Lower lobe of right lung (tissue), 2 donors: Measurements from ENCODE around the gene ACBD4. TPM values are rescaled to one million over a fixed set of nuclear protein-coding genes. Genes with fewer than 3 reads are reported as not detected.

Source experiments
- ATAC-seq, 2 donors: fragments of 200-7000 bp; cut with Tn5 transposase; one replicate each; pipeline ENCODE4 v1.9.1; 2020 to 2022; ENCODE audit warnings: mild to moderate bottlenecking in 2 of 2, moderate library complexity in 2 of 2
- DNase-seq: peaks from one replicate; pipeline ENCODE4 v3.0.0-alpha.2; 2020
- H3K27ac ChIP-seq: fragments of 200-600 bp; one replicate; pipeline ENCODE4 v1.8.0; 2022
- H3K27me3 ChIP-seq: fragments of 200-600 bp; one replicate; pipeline ENCODE4 v1.8.0; 2022; ENCODE audit warnings: low read depth
- H3K36me3 ChIP-seq: fragments of 200-600 bp; one replicate; pipeline ENCODE4 v1.8.0; 2022; ENCODE audit warnings: mild to moderate bottlenecking
- H3K4me1 ChIP-seq: fragments of 200-600 bp; one replicate; pipeline ENCODE4 v1.8.0; 2022
- H3K4me3 ChIP-seq: fragments of 200-600 bp; one replicate; pipeline ENCODE4 v1.8.0; 2022; ENCODE audit warnings: mild to moderate bottlenecking
- H3K9me3 ChIP-seq: fragments of 200-600 bp; one replicate; pipeline ENCODE4 v1.8.0; 2022
- CTCF ChIP-seq: fragments of 200-600 bp; IDR thresholded peaks from one replicate; pipeline ENCODE4 v1.8.0; 2022; ENCODE audit warnings: antibody characterized with exemption, mild to moderate bottlenecking
- intact Hi-C: fragments of 100-400 bp; cut with DNase I; formaldehyde crosslinking; loops from one replicate; pipeline ENCODE4 v1.11.0; 2022
- total RNA-seq: library from RNA; stranded (reverse); fragmentation: NEBNext Ultra II Directional; extraction: Animal tissue kit (Norgen Biotek cat#: 25700); gene quantifications from one replicate; pipeline ENCODE4 v1.2.1, GENCODE V29; 2021
- donor health status: DM: no; HTN: yes; CAD: no; lungs with severe emphysema.

The ACBD4 gene
- total RNA-seq, 1 donor from 2014 or later, result 16.6 TPM

GRCh38 chr17:45160447-45161287 is 25.2 kb downstream of the ACBD4 start:
- Histone ChIP-seq H3K4me3 (peak overlapping the region; percentile 94), H3K36me3 (no peaks in the 10 kb centered on the region), H3K27ac (peak overlapping the region; percentile 100), H3K27me3 (no peaks in the 10 kb centered on the region), H3K4me1 (peaks cover 61% of the 10 kb centered on the region), H3K9me3 (no peaks in the 10 kb centered on the region)
- peak; percentile 75 to 76 for ATAC-seq
- peak; percentile 81 for DNase-seq
- TF ChIP-seq CTCF, result no peak
- intact Hi-C loops, result no loop called here

GRCh38 chr17:45161288-45162024 is 26.0 kb downstream of the ACBD4 start, which contains the start of gene HEXIM2:
TSS of gene HEXIM2 (plus strand) at chr17:45161875. CDS start at chr17:45162794, 919 bp downstream.
- H3K9me3 ChIP-seq, result no peaks in the 10 kb centered on the region
- no peaks in the 10 kb centered on the region for H3K27me3 ChIP-seq
- H3K4me1 ChIP-seq, result peaks cover 54% of the 10 kb centered on the region
- ATAC-seq, result peak; percentile 96 to 97
- peak within 1 kb of the TSS; percentile 94 for H3K4me3 ChIP-seq
- DNase-seq, result peak; percentile 98
- no peak for TF ChIP-seq CTCF
- H3K36me3 ChIP-seq, result no peaks in the 10 kb centered on the region
- peak within 1 kb of the TSS; percentile 100 for H3K27ac ChIP-seq
- intact Hi-C loops, result no loop called here

DNA sequence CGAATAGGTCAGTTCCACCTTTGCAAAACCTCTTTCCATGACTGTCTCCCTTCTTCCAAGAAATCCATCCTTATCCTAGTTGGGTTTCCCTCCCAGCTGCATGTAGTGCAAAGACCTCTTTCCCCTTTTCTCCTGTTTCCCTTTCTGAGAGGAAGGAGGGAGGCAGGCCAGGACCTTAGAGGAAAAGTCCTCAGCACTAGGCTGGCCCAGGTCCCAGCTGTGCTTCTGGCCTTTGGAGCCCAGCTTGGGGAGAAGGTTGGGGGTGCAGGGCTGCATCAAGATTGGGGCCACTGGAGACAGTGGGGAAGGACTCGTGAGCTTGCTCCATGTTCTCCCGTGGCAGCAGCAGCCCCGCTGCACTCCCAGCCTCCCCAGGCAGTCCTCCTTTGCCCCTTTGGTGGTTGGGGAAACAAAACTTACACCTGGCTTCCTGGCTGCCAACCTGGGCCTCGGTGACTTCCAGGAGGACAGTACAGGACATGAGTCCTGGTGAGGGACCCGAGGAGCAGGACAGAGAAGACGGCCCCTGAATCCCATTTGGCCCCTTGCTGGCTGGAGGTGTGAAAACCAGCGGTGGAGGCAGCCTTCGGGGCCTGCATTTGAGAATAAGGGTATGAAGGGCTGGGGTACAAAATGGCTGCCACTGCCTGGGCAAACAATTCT is 26.7 kb downstream of the ACBD4 start:
- Histone ChIP-seq H3K4me3 (peak overlapping the region; percentile 94), H3K27ac (peak overlapping the region; percentile 72), H3K27me3 (no peaks in the 10 kb centered on the region), H3K36me3 (no peaks in the 10 kb centered on the region), H3K9me3 (no peaks in the 10 kb centered on the region), H3K4me1 (peaks cover 47% of the 10 kb centered on the region)
- TF ChIP-seq CTCF, result no peak
- no peak for ATAC-seq
- intact Hi-C loops, result no loop called here
- DNase-seq, result peak; percentile 56

DNA sequence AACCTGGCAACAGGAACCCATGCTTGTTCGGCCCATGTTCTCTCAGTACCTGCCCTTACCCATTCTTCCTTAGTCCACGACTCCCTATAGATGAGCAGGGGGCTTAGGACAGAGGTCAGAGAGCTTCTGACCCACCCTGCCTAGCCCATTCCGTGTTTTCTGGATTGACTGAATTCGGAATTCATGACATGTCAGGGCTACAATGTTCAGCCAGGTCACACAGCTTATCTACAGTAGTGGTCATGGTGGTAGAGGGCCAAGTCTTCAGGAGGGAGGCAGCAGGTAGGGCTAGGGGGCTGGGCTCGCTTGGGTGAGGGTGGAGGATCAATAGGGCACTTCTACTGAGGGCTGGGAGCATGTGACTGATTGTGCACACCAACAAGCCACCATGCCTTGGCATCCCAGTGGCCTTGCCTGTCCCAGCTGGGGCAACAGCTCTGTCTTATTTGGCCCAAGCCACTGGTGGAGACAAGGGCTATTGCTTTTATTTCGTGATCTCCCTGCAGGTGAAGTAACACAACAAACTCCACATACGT is 29.3 kb downstream of the ACBD4 start:
- intact Hi-C loops, result no loop called here
- H3K27ac ChIP-seq, result no peak overlapping the region
- H3K27me3 ChIP-seq, result no peaks in the 10 kb centered on the region
- no peak overlapping the region for H3K4me3 ChIP-seq
- TF ChIP-seq CTCF, result no peak
- H3K4me1 ChIP-seq, result peaks cover 21% of the 10 kb centered on the region
- ATAC-seq (no peak), DNase-seq (no peak)
- no peaks in the 10 kb centered on the region for H3K9me3 ChIP-seq
- no peaks in the 10 kb centered on the region for H3K36me3 ChIP-seq
